22Rv1 (cell line): ENCODE measurements around the gene MTCL1.

Experiments
- ZFX ChIP-seq: fragments of 450-650 bp; IDR thresholded peaks from 2 replicates; pipeline ENCODE4 v1.6.1; 2017; ENCODE audit warnings: antibody characterized with exemption, borderline replicate concordance
- TF ChIP-seq, protein P1 (sequence below): fragments of 450-650 bp; IDR thresholded peaks from 2 replicates; pipeline ENCODE4 v1.5.1; 2017; ENCODE audit warnings: mild to moderate bottlenecking

DNA sequence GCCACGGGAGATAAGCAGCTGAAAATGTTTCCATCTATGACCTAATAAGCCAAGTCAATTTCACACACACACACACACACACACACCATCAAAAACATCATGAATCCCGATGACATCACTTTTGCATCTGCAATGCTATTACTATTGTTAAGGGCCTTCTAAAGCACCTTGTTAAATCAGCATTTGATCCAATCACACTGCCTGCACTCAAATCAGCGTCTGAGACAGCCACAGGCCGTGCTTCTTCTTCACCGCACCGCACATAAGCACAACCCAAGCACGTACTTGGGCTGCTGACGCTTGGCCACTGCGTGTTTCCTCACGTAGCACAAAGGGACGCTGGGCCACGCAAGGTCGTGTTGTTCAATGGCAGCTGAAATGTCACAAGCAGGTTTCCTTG lies 15.8 kb upstream of the MTCL1 start:
- TF ChIP-seq, protein P1, sequence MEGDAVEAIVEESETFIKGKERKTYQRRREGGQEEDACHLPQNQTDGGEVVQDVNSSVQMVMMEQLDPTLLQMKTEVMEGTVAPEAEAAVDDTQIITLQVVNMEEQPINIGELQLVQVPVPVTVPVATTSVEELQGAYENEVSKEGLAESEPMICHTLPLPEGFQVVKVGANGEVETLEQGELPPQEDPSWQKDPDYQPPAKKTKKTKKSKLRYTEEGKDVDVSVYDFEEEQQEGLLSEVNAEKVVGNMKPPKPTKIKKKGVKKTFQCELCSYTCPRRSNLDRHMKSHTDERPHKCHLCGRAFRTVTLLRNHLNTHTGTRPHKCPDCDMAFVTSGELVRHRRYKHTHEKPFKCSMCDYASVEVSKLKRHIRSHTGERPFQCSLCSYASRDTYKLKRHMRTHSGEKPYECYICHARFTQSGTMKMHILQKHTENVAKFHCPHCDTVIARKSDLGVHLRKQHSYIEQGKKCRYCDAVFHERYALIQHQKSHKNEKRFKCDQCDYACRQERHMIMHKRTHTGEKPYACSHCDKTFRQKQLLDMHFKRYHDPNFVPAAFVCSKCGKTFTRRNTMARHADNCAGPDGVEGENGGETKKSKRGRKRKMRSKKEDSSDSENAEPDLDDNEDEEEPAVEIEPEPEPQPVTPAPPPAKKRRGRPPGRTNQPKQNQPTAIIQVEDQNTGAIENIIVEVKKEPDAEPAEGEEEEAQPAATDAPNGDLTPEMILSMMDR, result no peak
- TF ChIP-seq ZFX, result no peak
